Cardiac muscle cell (in vitro differentiated cells and primary cell): ENCODE measurements around the gene CHTF18. TPM values are rescaled to one million over a fixed set of nuclear protein-coding genes. Genes with fewer than 3 reads are reported as not detected.
A peak's percentile ranks its signal among the peaks of the same experiment; 100 is the strongest.

Experiments
- DNase-seq, 2 donors: peaks; one replicate each; pipeline versions ENCODE4 v3.0.0 to v3.0.0-alpha.2; 2010 to 2017; ENCODE audit warnings: low read depth in 1 of 2, low spot score in 1 of 2
- H3K27ac ChIP-seq: fragments of 200-600 bp; sonication (generic); 2 replicates; pipeline ENCODE4 v1.5.1; 2016
- H3K27me3 ChIP-seq: fragments of 200-600 bp; sonication (generic); 2 replicates; pipeline ENCODE4 v1.6.0; 2016; ENCODE audit warnings: control low read depth
- H3K36me3 ChIP-seq: fragments of 200-600 bp; sonication (generic); 2 replicates; pipeline ENCODE4 v1.5.1; 2016; ENCODE audit warnings: control low read depth
- H3K4me1 ChIP-seq: fragments of 200-600 bp; sonication (generic); 2 replicates; pipeline ENCODE4 v1.8.1; 2017; ENCODE audit warnings: low read depth, mild to moderate bottlenecking, mixed run types
- H3K4me3 ChIP-seq: fragments of 200-600 bp; sonication (generic); 2 replicates; pipeline ENCODE4 v1.5.1; 2016; ENCODE audit warnings: mild to moderate bottlenecking
- H3K9me3 ChIP-seq: fragments of 200-600 bp; sonication (generic); 2 replicates; pipeline ENCODE4 v1.5.1; 2017; ENCODE audit warnings: low read depth, mild to moderate bottlenecking, control low read depth
- polyA plus RNA-seq: library from polyadenylated mRNA; unstranded; fragments of >200 nt; fragmentation: Nextera tagmentation; extraction: Ambion mirVana; gene quantifications from 2 replicates; pipeline ENCODE4 v1.2.1, GENCODE V29; 2016
- total RNA-seq: library from RNA; depleted of rRNA; stranded (reverse); fragments of >200 nt; gene quantifications from 2 replicates; pipeline ENCODE4 v1.2.3, GENCODE V29; 2016
- TF ChIP-seq, protein P1 (sequence below): IDR thresholded peaks from 2 replicates; pipeline ENCODE4 v1.5.1; 2012; ENCODE audit warnings: low read depth, mild to moderate bottlenecking, low read length

CHTF18 gene
- total and polyA plus RNA-seq, 2 experiments from 2014 or later = 43.6 to 107 TPM

GRCh38 chr16:780296-780695 is 8.1 kb upstream of the CHTF18 start:
- Histone ChIP-seq H3K9me3 (no peaks in the 10 kb centered on the region), H3K36me3 (no peaks in the 10 kb centered on the region), H3K27me3 (no peaks in the 10 kb centered on the region), H3K4me3 (no peak overlapping the region), H3K4me1 (peaks cover 19% of the 10 kb centered on the region), H3K27ac (no peak overlapping the region)
- no peak for DNase-seq
- TF ChIP-seq, protein P1, sequence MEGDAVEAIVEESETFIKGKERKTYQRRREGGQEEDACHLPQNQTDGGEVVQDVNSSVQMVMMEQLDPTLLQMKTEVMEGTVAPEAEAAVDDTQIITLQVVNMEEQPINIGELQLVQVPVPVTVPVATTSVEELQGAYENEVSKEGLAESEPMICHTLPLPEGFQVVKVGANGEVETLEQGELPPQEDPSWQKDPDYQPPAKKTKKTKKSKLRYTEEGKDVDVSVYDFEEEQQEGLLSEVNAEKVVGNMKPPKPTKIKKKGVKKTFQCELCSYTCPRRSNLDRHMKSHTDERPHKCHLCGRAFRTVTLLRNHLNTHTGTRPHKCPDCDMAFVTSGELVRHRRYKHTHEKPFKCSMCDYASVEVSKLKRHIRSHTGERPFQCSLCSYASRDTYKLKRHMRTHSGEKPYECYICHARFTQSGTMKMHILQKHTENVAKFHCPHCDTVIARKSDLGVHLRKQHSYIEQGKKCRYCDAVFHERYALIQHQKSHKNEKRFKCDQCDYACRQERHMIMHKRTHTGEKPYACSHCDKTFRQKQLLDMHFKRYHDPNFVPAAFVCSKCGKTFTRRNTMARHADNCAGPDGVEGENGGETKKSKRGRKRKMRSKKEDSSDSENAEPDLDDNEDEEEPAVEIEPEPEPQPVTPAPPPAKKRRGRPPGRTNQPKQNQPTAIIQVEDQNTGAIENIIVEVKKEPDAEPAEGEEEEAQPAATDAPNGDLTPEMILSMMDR = no peak

- TF ChIP-seq, protein P1 = no peak
- Histone ChIP-seq H3K27ac (no peak overlapping the region), H3K9me3 (no peaks in the 10 kb centered on the region), H3K4me1 (peaks cover 19% of the 10 kb centered on the region), H3K36me3 (no peaks in the 10 kb centered on the region), H3K4me3 (no peak overlapping the region), H3K27me3 (no peaks in the 10 kb centered on the region)
- DNase-seq = peak in 1 of 2 donors; percentile 46
Observed at GRCh38 chr16:781346-782010, 6.9 kb upstream of the CHTF18 start.

- H3K4me3 ChIP-seq = no peak overlapping the region
- no peaks in the 10 kb centered on the region for H3K36me3 ChIP-seq
- no peak for DNase-seq
- H3K9me3 ChIP-seq = no peaks in the 10 kb centered on the region
- TF ChIP-seq, protein P1 = no peak
- H3K4me1 ChIP-seq = peaks cover 19% of the 10 kb centered on the region
- H3K27me3 ChIP-seq = no peaks in the 10 kb centered on the region
- H3K27ac ChIP-seq = no peak overlapping the region
Observed at GRCh38 chr16:782258-782657, 6.2 kb upstream of the CHTF18 start.

GRCh38 chr16:782766-783403 is 5.5 kb upstream of the CHTF18 start:
- Histone ChIP-seq H3K36me3 (no peaks in the 10 kb centered on the region), H3K27me3 (no peaks in the 10 kb centered on the region), H3K4me1 (peaks cover 14% of the 10 kb centered on the region), H3K4me3 (no peak overlapping the region), H3K9me3 (no peaks in the 10 kb centered on the region), H3K27ac (no peak overlapping the region)
- TF ChIP-seq, protein P1 = no peak
- no peak for DNase-seq

DNA sequence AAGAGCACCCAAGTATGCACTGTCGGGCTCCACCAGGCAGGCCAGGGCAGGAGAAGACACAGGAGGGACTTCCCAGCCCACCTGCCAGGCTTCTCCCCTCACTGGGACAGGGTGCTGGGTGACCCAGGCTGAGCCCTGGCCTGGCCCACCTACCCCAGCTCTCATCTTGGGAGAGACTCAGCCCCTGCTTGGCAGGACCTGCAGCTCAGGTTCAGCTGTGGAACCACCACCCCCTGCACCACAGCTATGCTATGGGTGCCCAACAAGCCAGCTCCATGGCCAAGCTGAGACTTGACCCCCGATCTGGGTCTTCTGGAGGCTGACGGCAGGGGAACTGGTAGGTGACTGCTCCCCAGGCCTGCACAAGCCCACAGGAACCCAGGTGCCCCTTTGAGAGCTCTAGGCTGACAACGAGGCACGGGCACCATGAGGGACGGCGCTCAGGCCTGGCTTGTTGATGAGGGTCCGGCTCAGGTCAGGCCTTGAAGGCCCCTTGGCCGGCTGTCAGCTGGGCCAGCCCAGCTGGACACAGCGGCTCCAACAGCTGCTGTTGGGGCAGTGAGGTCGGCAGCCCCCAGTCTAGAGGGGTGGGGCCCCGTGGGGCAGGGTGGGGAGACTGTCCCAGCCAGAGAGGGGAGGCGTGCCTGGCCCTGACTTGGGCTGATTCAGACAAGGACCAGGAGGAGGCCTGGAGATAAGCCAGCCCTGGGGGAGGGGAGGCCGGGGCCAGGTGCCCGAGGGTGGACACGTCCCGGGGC is 4.8 kb upstream of the CHTF18 start:
- TF ChIP-seq, protein P1 = no peak
- Histone ChIP-seq H3K4me3 (no peak overlapping the region), H3K9me3 (no peaks in the 10 kb centered on the region), H3K36me3 (no peaks in the 10 kb centered on the region), H3K4me1 (peaks cover 11% of the 10 kb centered on the region), H3K27ac (no peak overlapping the region), H3K27me3 (no peaks in the 10 kb centered on the region)
- DNase-seq = peak in 1 of 2 donors; percentile 30
